K562 (cell line): Measurements from ENCODE around the gene BUB3. TPM values are rescaled to one million over a fixed set of nuclear protein-coding genes. Genes with fewer than 3 reads are reported as not detected.

Experiments used
- ATAC-seq: fragments of 200-7000 bp; cut with Tn5 transposase; 3 replicates; pipeline ENCODE4 v1.9.1; 2020; ENCODE audit warnings: moderate library complexity
- BruUV-seq: library from RNA; stranded (reverse); fragments of 400-500 nt; replicated peaks from 2 replicates; lab custom pipeline; 2021; lab: Mats Ljungman, UMichigan
- CTCF ChIA-PET: fragments of 300-600 bp; formaldehyde crosslinking; extraction: SDS; loops from one replicate; lab custom pipeline; 2021; ENCODE audit warnings: low intra/inter-chr PET ratio; lab: Yijun Ruan, JAX
- POLR2A ChIA-PET: fragments of 300-600, 350-650 bp; sonication (Branson Sonifier 250); formaldehyde crosslinking; extraction: SDS; loops from one replicate; lab custom pipeline; 2021; ENCODE audit warnings: antibody characterized with exemption, inconsistent platforms; lab: Yijun Ruan, JAX
- DNase-seq, 4 experiments: peaks; one replicate each; pipeline versions ENCODE4 v3.0.0 to v3.0.0-alpha.2; 2011 to 2018; ENCODE audit warnings: low spot score in 3 of 4, mixed read lengths in 3 of 4; ENCODE audit errors: extremely low read depth in 1 of 4
- FAIRE-seq: peaks from 2 replicates; lab custom pipeline; 2011; peaks lifted over from hg19 to GRCh38; lab: Jason Lieb, UNC
- H2AFZ ChIP-seq: 2 replicates; pipeline ENCODE4 v1.6.0; 2011; ENCODE audit warnings: low read depth, low read length, control low read depth, inconsistent platforms
- H3K27ac ChIP-seq: fragments of 200-600 bp; 3 replicates; pipeline ENCODE4 v1.8.0; 2011; ENCODE audit warnings: low read depth, mild to moderate bottlenecking, control low read depth, inconsistent platforms, low read length, moderate library complexity, mixed read lengths; ENCODE audit errors: extremely low read depth
- H3K27me3 ChIP-seq, 2 experiments: fragments of 300-600 bp in 1 of 2; 2 replicates in 1 of 2; 3 replicates in 1 of 2; pipeline versions ENCODE4 v1.6.0 to v1.8.0; 2011; ENCODE audit warnings: inconsistent platforms in 2 of 2, low read length in 2 of 2, mild to moderate bottlenecking in 1 of 2, mixed read lengths in 1 of 2, moderate library complexity in 1 of 2; ENCODE audit not compliant: control insufficient read depth in 2 of 2, insufficient read depth in 2 of 2
- H3K36me3 ChIP-seq: fragments of 300-600 bp; 3 replicates; pipeline ENCODE4 v1.8.0; 2011; ENCODE audit warnings: mild to moderate bottlenecking, low read length, inconsistent platforms; ENCODE audit not compliant: control insufficient read depth, insufficient read depth
- H3K4me1 ChIP-seq, 2 experiments: fragments of 200-600 bp in 1 of 2; replicated peaks in 1 of 2; 2 replicates in 1 of 2; 3 replicates in 1 of 2; pipeline versions ENCODE4 v1.5.1 to v1.8.0; 2011; ENCODE audit warnings: inconsistent platforms in 2 of 2, low read length in 2 of 2, mild to moderate bottlenecking in 1 of 2, mixed read lengths in 1 of 2, moderate library complexity in 1 of 2; ENCODE audit not compliant: control insufficient read depth in 2 of 2, insufficient read depth in 2 of 2
- H3K4me2 ChIP-seq: 2 replicates; pipeline ENCODE4 v1.6.1; 2011; ENCODE audit warnings: low read length, control low read depth, inconsistent platforms, mixed read lengths; ENCODE audit not compliant: insufficient read depth
- H3K4me3 ChIP-seq: fragments of 200-600 bp; sonication (generic), shearing (Covaris generic); 2 replicates; pipeline ENCODE4 v1.5.1; 2016; ENCODE audit warnings: control low read depth, inconsistent platforms
- H3K79me2 ChIP-seq: fragments of 200-600 bp; 3 replicates; pipeline ENCODE4 v1.8.0; 2011; ENCODE audit warnings: low read length, inconsistent platforms; ENCODE audit not compliant: control insufficient read depth, insufficient read depth
- H3K9ac ChIP-seq, 2 experiments: 2 replicates each; pipeline versions ENCODE4 v1.6.0 to v1.6.1; 2011; ENCODE audit warnings: low read depth in 2 of 2, low read length in 2 of 2, control low read depth in 1 of 2, inconsistent platforms in 1 of 2, mild to moderate bottlenecking in 1 of 2, mixed read lengths in 1 of 2; ENCODE audit not compliant: insufficient read depth in 1 of 2
- H3K9me1 ChIP-seq: one replicate; pipeline ENCODE4 v1.6.0; 2011; ENCODE audit warnings: inconsistent platforms, mild to moderate bottlenecking, low read length, moderate library complexity; ENCODE audit not compliant: control insufficient read depth, insufficient read depth
- H3K9me3 ChIP-seq: replicated peaks from 2 replicates; pipeline ENCODE4 v1.5.1; 2011; ENCODE audit warnings: low read depth, low read length, inconsistent platforms; ENCODE audit not compliant: control insufficient read depth, insufficient read depth
- H4K20me1 ChIP-seq: replicated peaks from 2 replicates; pipeline ENCODE4 v1.6.1; 2011; ENCODE audit warnings: low read length, inconsistent platforms, mixed read lengths; ENCODE audit not compliant: control insufficient read depth, insufficient read depth
- COPS2 ChIP-seq: fragments of 450-650 bp; conservative IDR thresholded peaks from 2 replicates; pipeline ENCODE4 v1.6.1; 2016; ENCODE audit warnings: mild to moderate bottlenecking, moderate library complexity
- GABPB1 ChIP-seq: sonication (generic); formaldehyde crosslinking; IDR thresholded peaks from 2 replicates; pipeline ENCODE4 v1.8.0; 2022; ENCODE audit warnings: mild to moderate bottlenecking, missing genetic modification reagents
- GATA2 ChIP-seq: sonication (generic); formaldehyde crosslinking; IDR thresholded peaks from 2 replicates; pipeline ENCODE4 v1.4.0; 2020; ENCODE audit warnings: mild to moderate bottlenecking, missing genetic modification reagents
- HMG20B ChIP-seq: fragments of 250-450 bp; sonication (Bioruptor Pico); IDR thresholded peaks from 2 replicates; pipeline ENCODE4 v1.5.0; 2021; ENCODE audit warnings: mild to moderate bottlenecking
- SNIP1 ChIP-seq: fragments of 450-650 bp; IDR thresholded peaks from 2 replicates; pipeline ENCODE4 v1.7.1; 2017; ENCODE audit warnings: low read depth, mild to moderate bottlenecking
- ZNF644 ChIP-seq: fragments of 200-800 bp; sonication (Bioruptor generic); IDR thresholded peaks from 2 replicates; pipeline ENCODE4 v1.6.1; 2016; ENCODE audit warnings: low read depth, missing genetic modification characterization, missing compliant biosample characterization
- ZNF75A ChIP-seq: fragments of 450-650 bp; formaldehyde crosslinking; IDR thresholded peaks from 2 replicates; pipeline ENCODE4 v1.4.0; 2020; ENCODE audit warnings: mild to moderate bottlenecking
- WGBS: fragments of 100-300 bp; shearing (Covaris generic); methylation state at CpG from one replicate; pipeline ENCODE4 v1.1.6; 2016; ENCODE audit warnings: low coverage, mixed read lengths; ENCODE audit not compliant: insufficient coverage; ENCODE audit errors: missing lambda C conversion rate; 5-methylcytosine and 5-hydroxymethylcytosine counted together
- in situ Hi-C: fragments of 300-500 bp; cut with MboI; formaldehyde crosslinking; loops from 4 replicates; pipeline ENCODE4 v1.15.0; 2018; ENCODE audit warnings: inconsistent platforms, mixed read lengths
- intact Hi-C: fragments of 100-400 bp; cut with micrococcal nuclease; formaldehyde crosslinking; loops from 2 replicates; pipeline ENCODE4 v1.14.2; 2022
- polyA plus RNA-seq, 8 experiments: library from polyadenylated mRNA; depleted of rRNA in 4 of 8; stranded (reverse) in 5 of 8; unstranded in 3 of 8; fragments of >200 nt; fragmentation: Nextera tagmentation in 2 of 8; fragmentation: Illumina TruSeq in 1 of 8; extraction: Ambion mirVana in 2 of 8; extraction: Trizol in 1 of 8; gene quantifications; 2 replicates each; pipeline versions ENCODE4 v1.2.1 to v1.2.3, GENCODE V29; 2011 to 2014; ENCODE audit warnings: inconsistent platforms in 1 of 8, missing spikeins in 1 of 8
- total RNA-seq, 7 experiments: library from RNA; depleted of rRNA in 6 of 7; stranded (reverse); fragments of >200 nt in 6 of 7; fragmentation: Illumina TruSeq in 2 of 7; extraction: Trizol in 2 of 7; gene quantifications; 2 replicates each; pipeline versions ENCODE4 v1.2.1 to v1.2.3, GENCODE V29; 2011 to 2021; ENCODE audit warnings: low replicate concordance in 1 of 7
- TF ChIP-seq, protein P1 (sequence below): fragments of 450-650 bp; formaldehyde crosslinking; IDR thresholded peaks from 2 replicates; pipeline ENCODE4 v1.4.0; 2020; ENCODE audit warnings: mild to moderate bottlenecking, moderate library complexity
- TF ChIP-seq, protein P2 (sequence below): fragments of 450-650 bp; formaldehyde crosslinking; conservative IDR thresholded peaks from 2 replicates; pipeline ENCODE4 v1.4.0; 2022; ENCODE audit warnings: mild to moderate bottlenecking, missing genetic modification characterization

BUB3 gene
- total and polyA plus RNA-seq, 9 of the 15 experiments (the other 6 are each of a cell fraction or from before 2014, with no cell fraction given) = 167 to 761 (median 225) TPM

DNA sequence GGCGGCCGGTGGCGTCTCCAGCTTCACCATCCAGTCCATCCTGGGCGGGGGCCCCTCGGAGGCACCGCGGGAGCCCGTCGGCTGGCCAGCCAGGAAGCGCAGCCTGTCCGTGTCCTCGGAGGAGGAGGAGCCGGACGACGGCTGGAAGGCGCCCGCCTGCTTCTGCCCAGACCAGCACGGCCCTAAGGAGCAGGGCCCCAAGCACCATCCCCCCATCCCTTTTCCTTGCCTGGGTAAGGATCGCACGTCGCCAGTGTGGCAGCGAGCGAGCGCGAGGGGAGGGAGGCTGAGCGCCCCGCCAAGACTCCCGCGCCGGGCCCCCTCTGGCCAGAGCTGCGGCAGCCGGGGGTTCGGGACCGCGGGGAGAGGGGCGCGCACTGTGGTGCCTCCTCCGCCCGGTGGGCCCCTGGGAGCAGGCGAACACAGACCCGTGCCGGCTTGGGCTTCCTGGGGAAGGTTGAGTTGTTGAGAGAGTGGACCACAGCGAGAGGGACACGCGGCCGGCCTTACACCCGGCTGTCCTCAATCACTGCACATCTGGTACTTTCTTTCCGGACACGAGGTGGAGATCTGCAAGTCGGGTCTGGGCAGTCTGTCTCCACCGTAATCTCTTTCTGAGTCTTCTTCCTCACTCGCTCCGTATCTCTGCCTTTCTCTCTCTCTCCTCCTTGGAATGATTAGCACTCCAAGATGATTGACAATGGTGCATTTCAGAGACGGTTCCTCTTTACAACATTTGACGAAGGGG lies 5.6 kb upstream of the BUB3 start:
- H3K27ac ChIP-seq = no peak overlapping the region
- no peaks in the 10 kb centered on the region for H3K36me3 ChIP-seq
- H3K79me2 ChIP-seq = no peaks in the 10 kb centered on the region
- intact Hi-C loops = no loop called here
- peaks cover 10 to 23% of the 10 kb centered on the region in 2 experiments; a peak in 4 of 5 replicates for H3K4me1 ChIP-seq
- peak overlapping the region; percentile 19; the same call in 1 of the 2 replicates for H3K4me3 ChIP-seq
- no peaks in the 10 kb centered on the region for H3K9me3 ChIP-seq
- no peak overlapping the region for H3K4me2 ChIP-seq
- no peaks in the 10 kb centered on the region for H3K27me3 ChIP-seq
- POLR2A ChIA-PET = interaction anchor here (1.9 kb wide), 1 partner anchor 9 kb away, joined by 6 read pairs; no protein-coding TSS in a partner anchor
- FAIRE-seq (no peak), ATAC-seq (no peak), DNase-seq (no peak)
- in situ Hi-C loops = no loop called here
- no peak overlapping the region for H3K9ac ChIP-seq
- H4K20me1 ChIP-seq = no peaks in the 10 kb centered on the region
- CTCF ChIA-PET = no interaction called here
- WGBS = 79% methylated on average over 18 of the region's 55 CpGs
- no TSS peak for BruUV-seq
- H3K9me1 ChIP-seq = no peaks in the 10 kb centered on the region
- H2AFZ ChIP-seq = no peak overlapping the region
- TF ChIP-seq SNIP1 (no peak), ZNF75A (CRISPR knock-in tag) (no peak), GATA2 (CRISPR knock-in tag) (no peak), COPS2 (no peak), GABPB1 (CRISPR knock-in tag) (no peak), ZNF644 (tag) (no peak), HMG20B (CRISPR knock-in tag) (no peak)
- TF ChIP-seq, protein P1, sequence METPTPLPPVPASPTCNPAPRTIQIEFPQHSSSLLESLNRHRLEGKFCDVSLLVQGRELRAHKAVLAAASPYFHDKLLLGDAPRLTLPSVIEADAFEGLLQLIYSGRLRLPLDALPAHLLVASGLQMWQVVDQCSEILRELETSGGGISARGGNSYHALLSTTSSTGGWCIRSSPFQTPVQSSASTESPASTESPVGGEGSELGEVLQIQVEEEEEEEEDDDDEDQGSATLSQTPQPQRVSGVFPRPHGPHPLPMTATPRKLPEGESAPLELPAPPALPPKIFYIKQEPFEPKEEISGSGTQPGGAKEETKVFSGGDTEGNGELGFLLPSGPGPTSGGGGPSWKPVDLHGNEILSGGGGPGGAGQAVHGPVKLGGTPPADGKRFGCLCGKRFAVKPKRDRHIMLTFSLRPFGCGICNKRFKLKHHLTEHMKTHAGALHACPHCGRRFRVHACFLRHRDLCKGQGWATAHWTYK (CRISPR knock-in tag) = no peak
- TF ChIP-seq, protein P2, sequence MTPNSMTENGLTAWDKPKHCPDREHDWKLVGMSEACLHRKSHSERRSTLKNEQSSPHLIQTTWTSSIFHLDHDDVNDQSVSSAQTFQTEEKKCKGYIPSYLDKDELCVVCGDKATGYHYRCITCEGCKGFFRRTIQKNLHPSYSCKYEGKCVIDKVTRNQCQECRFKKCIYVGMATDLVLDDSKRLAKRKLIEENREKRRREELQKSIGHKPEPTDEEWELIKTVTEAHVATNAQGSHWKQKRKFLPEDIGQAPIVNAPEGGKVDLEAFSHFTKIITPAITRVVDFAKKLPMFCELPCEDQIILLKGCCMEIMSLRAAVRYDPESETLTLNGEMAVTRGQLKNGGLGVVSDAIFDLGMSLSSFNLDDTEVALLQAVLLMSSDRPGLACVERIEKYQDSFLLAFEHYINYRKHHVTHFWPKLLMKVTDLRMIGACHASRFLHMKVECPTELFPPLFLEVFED = no peak
